ENCODE results near the gene RPL32. TPM values are rescaled to one million over a fixed set of nuclear protein-coding genes. Genes with fewer than 3 reads are reported as not detected.

The RPL32 gene
- total and polyA plus RNA-seq, 9 of the 15 experiments (the other 6 are each of a cell fraction or from before 2014, with no cell fraction given): 2,738 to 6,200 (median 4,286) TPM

GRCh38 chr3:12879191-12879815 is 37.9 kb upstream of the RPL32 start (continued):
- TF ChIP-seq FOXP4 (CRISPR knock-in tag; IDR thresholded peaks at IDR 0.05; ENCODE audit: borderline replicate concordance): 0 out of 2 replicates have a peak, but pooled peaks have one; percentile 19
- no peak for TF ChIP-seq TSC22D4 (tag; IDR thresholded peaks at IDR 0.05)
- TF ChIP-seq ZNF609 (CRISPR knock-in tag; IDR thresholded peaks at IDR 0.05; ENCODE audit: borderline replicate concordance): no peak
- no peak for TF ChIP-seq KLF10 (CRISPR knock-in tag; IDR thresholded peaks at IDR 0.05)
- TF ChIP-seq FOXJ2 (tag; IDR thresholded peaks at IDR 0.05): no peak
- TF ChIP-seq NFXL1 (CRISPR knock-in tag; IDR thresholded peaks at IDR 0.05): peak; percentile 76; the same call in 1 of the 2 replicates
- no peak for TF ChIP-seq SMAD2 (IDR thresholded peaks at IDR 0.05; ENCODE audit: low read depth, low read length)
- peak in 1 of 2 experiments; percentile 72; a peak in 1 of 4 replicates for TF ChIP-seq SIN3A (IDR thresholded peaks at IDR 0.05; ENCODE audit: borderline replicate concordance in 2 of 2, control insufficient read depth in 1 of 2, low read depth in 2 of 2, low read length in 2 of 2)
- peak; percentile 34; the same call in 1 of the 2 replicates for TF ChIP-seq ZNF592 (IDR thresholded peaks at IDR 0.05)
- no peak for TF ChIP-seq TEAD4 (IDR thresholded peaks at IDR 0.05; ENCODE audit: low read length)
- TF ChIP-seq TEAD4 (CRISPR knock-in tag; IDR thresholded peaks at IDR 0.05; ENCODE audit: borderline replicate concordance): no peak
- TF ChIP-seq COPS2 (conservative IDR thresholded peaks at IDR 0.05): no peak
- TF ChIP-seq FOXK1 (CRISPR knock-in tag; IDR thresholded peaks at IDR 0.05; ENCODE audit: borderline replicate concordance): no peak
- TF ChIP-seq E2F5 (CRISPR knock-in tag; IDR thresholded peaks at IDR 0.05): no peak
- no peak for TF ChIP-seq RFX1 (IDR thresholded peaks at IDR 0.05)
- TF ChIP-seq BDP1 (IDR thresholded peaks at IDR 0.05; ENCODE audit: insufficient read depth, insufficient read length): no peak
